ENCODE data around the gene CACNA2D1. TPM values are rescaled to one million over a fixed set of nuclear protein-coding genes. Genes with fewer than 3 reads are reported as not detected.

Gene CACNA2D1
- total RNA-seq, 1 experiment from 2014 or later, result 0.27 TPM

DNA sequence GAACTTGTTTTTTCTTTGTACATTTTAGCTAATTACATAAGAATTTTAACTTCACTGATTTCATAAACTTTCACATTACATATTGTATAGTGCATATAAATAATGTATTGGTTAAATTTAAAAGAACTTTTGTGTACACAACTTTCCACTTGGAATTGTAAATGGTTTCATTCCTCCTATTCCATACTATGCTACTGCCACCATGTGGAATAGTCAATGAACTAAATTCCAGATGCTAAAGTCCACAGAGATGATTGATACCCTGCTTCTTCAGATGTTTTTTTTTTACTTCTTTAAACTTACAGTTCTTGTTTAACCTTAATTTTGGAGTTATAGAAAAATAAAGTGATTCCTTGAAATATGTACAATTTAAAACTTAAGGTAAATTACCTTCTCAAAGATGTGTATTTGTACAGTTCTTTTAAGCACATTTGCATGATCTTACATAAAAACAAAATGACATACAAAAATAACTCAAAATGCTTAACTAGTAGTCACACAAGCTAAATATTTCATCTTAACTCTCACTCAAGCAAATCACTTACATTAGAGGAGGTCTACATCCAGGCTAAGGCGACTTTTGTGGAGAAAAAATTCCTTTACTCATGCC lies 426.1 kb downstream of the CACNA2D1 start:
- Histone ChIP-seq H3K9ac (ENCODE audit: low read length) (no peak overlapping the region), H3K36me3 (ENCODE audit: control insufficient read depth in 1 of 2, insufficient read depth in 2 of 2, low read length in 2 of 2) (no peaks in the 10 kb centered on the region), H2AFZ (ENCODE audit: low read depth, low read length, poor library complexity, severe bottlenecking) (peak overlapping the region; percentile 82), H3K9me2 (ENCODE audit: insufficient read depth) (no peaks in the 10 kb centered on the region), H4K20me1 (ENCODE audit: insufficient read depth) (no peaks in the 10 kb centered on the region), H3K27ac (ENCODE audit: low read depth, low read length) (no peak overlapping the region), H3K4me3 (replicated peaks in 1 of 2; ENCODE audit: low read depth in 1 of 2, low read length in 2 of 2) (no peak overlapping the region), H3K79me2 (ENCODE audit: insufficient read depth, low read length) (no peaks in the 10 kb centered on the region), H3K4me2 (ENCODE audit: low read length) (no peak overlapping the region), H3K27me3 (ENCODE audit: insufficient read depth, low read length) (no peaks in the 10 kb centered on the region), H3K9me3 (ENCODE audit: control insufficient read depth in 1 of 2, insufficient read depth in 1 of 2, low read depth in 1 of 2, low read length in 2 of 2) (no peaks in the 10 kb centered on the region), H3K4me1 (ENCODE audit: control insufficient read depth in 1 of 2, insufficient read depth in 2 of 2, low read length in 2 of 2) (peaks cover 2 to 20% of the 10 kb centered on the region in 2 experiments; a peak in 2 of 4 replicates)
- DNase-seq (ENCODE audit: low read depth, low spot score) (peak; percentile 24), ATAC-seq (peak; percentile 58)
- ChIA-PET CTCF (interaction anchor here (1.4 to 7.1 kb wide), 3 partner anchors 10 to 535 kb away, joined by 3 to 89 read pairs (median 7); no protein-coding TSS in a partner anchor), POLR2A (no interaction called here), RAD21 (ENCODE audit: low non-redundant PET in 1 of 2, low total read pairs in 2 of 2, uncharacterized antibody in 2 of 2, unreplicated experiment in 2 of 2) (interaction anchor here in 1 of 2 experiments (3.1 kb wide), 1 partner anchor 517 kb away, joined by 13 read pairs; no protein-coding TSS in a partner anchor)
- TF ChIP-seq EGR1 (IDR thresholded peaks at IDR 0.05; ENCODE audit: low read depth) (no peak), POLR2AphosphoS5 (IDR thresholded peaks at IDR 0.05; ENCODE audit: low read depth, low read length) (no peak), FOSL1 (IDR thresholded peaks at IDR 0.05; ENCODE audit: low read depth) (no peak), TCF7L2 (IDR thresholded peaks at IDR 0.05; ENCODE audit: borderline replicate concordance, extremely low read depth, insufficient read depth, insufficient read length) (no peak), RAD21 (IDR thresholded peaks at IDR 0.05; ENCODE audit: low read depth) (peak; percentile 84), CBX3 (IDR thresholded peaks at IDR 0.05; ENCODE audit: low read depth) (no peak), SP1 (IDR thresholded peaks at IDR 0.05; ENCODE audit: low read depth) (no peak), SRF (IDR thresholded peaks at IDR 0.05; ENCODE audit: low read depth) (no peak), EZH2phosphoT487 (IDR thresholded peaks at IDR 0.05; ENCODE audit: borderline replicate concordance) (no peak), ELF1 (IDR thresholded peaks at IDR 0.05; ENCODE audit: borderline replicate concordance, low read depth) (no peak), EZH2 (IDR thresholded peaks at IDR 0.05) (no peak), YY1 (IDR thresholded peaks at IDR 0.05; ENCODE audit: extremely low read depth, insufficient replicate concordance, low read depth, low read length) (no peak)
- TF ChIP-seq, protein P1, sequence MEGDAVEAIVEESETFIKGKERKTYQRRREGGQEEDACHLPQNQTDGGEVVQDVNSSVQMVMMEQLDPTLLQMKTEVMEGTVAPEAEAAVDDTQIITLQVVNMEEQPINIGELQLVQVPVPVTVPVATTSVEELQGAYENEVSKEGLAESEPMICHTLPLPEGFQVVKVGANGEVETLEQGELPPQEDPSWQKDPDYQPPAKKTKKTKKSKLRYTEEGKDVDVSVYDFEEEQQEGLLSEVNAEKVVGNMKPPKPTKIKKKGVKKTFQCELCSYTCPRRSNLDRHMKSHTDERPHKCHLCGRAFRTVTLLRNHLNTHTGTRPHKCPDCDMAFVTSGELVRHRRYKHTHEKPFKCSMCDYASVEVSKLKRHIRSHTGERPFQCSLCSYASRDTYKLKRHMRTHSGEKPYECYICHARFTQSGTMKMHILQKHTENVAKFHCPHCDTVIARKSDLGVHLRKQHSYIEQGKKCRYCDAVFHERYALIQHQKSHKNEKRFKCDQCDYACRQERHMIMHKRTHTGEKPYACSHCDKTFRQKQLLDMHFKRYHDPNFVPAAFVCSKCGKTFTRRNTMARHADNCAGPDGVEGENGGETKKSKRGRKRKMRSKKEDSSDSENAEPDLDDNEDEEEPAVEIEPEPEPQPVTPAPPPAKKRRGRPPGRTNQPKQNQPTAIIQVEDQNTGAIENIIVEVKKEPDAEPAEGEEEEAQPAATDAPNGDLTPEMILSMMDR (IDR thresholded peaks at IDR 0.05 in 2 of 3, conservative IDR thresholded peaks at IDR 0.05 in 1 of 3; ENCODE audit: borderline replicate concordance in 1 of 3, insufficient read depth in 1 of 3, low read depth in 2 of 3, low read length in 2 of 3), result peak; percentile 39 to 69 (median 61); a peak in 5 of 6 replicates
- TF ChIP-seq, protein P2, sequence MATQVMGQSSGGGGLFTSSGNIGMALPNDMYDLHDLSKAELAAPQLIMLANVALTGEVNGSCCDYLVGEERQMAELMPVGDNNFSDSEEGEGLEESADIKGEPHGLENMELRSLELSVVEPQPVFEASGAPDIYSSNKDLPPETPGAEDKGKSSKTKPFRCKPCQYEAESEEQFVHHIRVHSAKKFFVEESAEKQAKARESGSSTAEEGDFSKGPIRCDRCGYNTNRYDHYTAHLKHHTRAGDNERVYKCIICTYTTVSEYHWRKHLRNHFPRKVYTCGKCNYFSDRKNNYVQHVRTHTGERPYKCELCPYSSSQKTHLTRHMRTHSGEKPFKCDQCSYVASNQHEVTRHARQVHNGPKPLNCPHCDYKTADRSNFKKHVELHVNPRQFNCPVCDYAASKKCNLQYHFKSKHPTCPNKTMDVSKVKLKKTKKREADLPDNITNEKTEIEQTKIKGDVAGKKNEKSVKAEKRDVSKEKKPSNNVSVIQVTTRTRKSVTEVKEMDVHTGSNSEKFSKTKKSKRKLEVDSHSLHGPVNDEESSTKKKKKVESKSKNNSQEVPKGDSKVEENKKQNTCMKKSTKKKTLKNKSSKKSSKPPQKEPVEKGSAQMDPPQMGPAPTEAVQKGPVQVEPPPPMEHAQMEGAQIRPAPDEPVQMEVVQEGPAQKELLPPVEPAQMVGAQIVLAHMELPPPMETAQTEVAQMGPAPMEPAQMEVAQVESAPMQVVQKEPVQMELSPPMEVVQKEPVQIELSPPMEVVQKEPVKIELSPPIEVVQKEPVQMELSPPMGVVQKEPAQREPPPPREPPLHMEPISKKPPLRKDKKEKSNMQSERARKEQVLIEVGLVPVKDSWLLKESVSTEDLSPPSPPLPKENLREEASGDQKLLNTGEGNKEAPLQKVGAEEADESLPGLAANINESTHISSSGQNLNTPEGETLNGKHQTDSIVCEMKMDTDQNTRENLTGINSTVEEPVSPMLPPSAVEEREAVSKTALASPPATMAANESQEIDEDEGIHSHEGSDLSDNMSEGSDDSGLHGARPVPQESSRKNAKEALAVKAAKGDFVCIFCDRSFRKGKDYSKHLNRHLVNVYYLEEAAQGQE (IDR thresholded peaks at IDR 0.05; ENCODE audit: low read depth), result no peak
- TF ChIP-seq, protein P3, sequence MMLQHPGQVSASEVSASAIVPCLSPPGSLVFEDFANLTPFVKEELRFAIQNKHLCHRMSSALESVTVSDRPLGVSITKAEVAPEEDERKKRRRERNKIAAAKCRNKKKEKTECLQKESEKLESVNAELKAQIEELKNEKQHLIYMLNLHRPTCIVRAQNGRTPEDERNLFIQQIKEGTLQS (IDR thresholded peaks at IDR 0.05), result no peak
- TF ChIP-seq, protein P4, sequence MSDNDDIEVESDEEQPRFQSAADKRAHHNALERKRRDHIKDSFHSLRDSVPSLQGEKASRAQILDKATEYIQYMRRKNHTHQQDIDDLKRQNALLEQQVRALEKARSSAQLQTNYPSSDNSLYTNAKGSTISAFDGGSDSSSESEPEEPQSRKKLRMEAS (IDR thresholded peaks at IDR 0.05), result no peak
- BruUV-seq (replicated peaks), result no TSS peak
- intact Hi-C loops (cut with micrococcal nuclease), result loop anchor here (1.0 to 10.0 kb wide), 5 partner anchors 61 to 1323 kb away; no protein-coding TSS in a partner anchor

Data from HCT116 (cell line).